ENCODE measurements around the gene SLC25A18.

SLC25A18 gene

DNA sequence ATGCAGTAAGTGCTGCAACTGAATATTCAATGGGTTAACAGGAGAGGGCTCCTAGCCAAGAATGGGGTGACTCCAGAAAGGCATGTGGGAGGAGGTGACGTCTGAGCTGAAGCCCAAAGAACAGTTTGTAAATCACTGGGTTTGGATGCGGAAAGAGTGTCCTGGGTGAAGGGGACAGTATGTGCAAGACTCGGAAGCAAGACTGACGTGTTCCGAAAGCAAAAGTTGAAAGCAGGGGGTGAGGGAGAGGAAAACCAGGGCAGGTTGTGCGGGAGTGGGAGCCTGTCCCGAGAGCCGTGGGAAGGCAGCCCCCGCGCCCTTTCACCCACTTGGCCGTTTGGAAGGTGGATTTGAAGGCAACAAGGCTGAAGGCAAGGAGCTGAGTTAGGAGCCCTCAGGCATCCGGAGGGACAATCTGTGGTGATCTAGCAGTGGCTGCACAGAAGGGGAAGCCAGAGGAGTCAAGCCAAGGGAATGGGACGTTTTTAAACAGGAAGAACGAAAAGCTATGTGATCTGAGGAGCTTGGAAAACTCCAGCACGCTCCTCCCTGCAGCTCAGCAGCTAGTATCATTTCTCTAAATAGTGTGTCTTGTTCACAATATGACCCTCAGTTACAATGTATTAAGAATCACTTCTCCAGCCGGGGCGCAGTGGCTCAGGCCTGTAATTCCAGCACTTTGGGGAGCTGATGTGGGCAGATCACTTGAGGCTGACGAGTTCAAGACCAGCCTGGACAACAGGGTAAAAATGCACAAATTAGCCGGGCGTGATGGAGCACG, 7.7 kb downstream of the SLC25A18 start:
- no peak for DNase-seq

DNA sequence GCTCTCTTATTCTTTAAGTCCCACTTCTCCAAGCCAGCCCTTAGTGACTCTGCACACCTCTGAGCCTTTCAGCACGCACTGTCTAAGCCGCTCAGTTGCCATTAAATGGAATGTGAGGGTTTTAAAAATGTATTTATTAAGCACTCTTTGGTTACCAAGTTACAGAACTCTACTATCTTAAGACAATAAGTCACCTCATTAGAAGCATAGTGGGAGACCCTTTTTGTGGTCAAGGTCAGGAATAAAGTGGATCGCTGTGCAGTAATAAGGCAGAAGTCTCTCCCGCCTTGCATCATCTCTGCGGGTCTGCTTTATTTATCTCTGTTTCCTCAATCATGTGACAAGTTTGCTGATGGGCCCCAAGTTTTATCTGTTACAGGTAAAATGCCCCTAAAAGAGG, 11.9 kb downstream of the SLC25A18 start:
- no peak for DNase-seq

DNA sequence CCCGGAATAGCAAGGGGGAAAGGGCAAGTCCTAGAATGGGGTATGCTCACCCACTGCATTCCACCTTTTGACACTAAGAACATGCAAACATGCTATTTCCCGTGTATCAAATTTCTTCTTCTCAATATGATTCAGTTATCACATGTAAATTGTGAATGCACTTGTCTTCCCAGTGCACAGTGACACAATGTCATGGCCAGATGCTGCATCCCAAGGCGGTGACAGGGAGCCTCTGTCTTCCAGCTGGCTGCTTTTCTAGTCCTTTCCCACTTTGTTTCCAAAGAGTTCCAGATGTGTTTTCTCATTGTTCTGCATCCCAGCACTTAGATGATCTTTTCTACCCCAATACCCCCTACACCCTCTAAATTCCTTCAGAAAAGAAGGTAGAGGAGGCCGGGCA, 12.4 kb downstream of the SLC25A18 start:
- DNase-seq: no peak

DNA sequence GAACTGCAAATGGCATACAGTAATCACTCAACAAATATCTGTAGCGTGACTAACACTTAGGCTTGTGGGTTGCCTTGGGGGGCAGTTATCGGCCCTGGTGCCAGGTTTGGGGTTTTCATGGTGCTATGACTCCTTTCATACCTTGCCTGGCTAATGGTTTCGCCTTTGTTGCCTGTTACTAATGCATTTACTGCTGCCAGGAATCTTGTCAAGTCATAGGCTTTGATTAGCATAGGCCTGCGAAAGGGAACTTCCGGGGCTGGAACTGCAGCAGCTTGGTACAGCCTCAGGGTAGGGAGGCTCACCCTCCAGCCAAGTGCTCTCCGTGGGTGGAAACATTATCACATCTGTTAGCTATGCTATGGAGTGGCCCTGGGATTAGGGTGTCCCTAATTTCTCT, 13.2 kb downstream of the SLC25A18 start:
- no peak for DNase-seq

DNA sequence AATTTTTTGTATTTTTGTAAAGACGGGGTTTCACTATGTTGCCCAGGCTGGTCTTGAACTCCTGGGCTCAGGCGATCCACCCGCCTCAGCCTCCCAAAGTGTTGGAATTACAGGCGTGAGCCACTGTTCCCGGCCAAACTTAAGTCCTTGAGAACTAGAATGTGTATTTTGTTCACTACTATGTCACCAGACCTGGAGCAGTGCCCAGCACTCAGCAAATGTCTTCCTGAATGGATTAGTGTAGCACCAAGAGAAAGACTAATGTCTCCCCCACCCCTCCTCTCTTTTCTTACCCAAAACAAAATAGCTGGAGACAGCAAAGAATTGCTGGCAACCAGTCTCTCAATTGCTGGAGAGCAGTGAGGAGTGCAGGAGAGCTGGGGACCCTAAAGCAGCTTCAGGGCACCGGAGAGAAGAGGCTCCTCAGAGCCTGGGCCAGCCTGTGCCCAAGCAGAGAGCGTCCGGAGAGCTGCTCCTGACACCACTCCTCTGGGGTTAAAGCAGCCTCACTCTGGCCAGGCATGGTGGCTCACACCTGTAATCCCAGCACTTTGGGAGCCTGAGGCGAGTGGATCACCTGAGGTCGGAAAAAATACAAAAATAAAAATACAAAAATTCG, 14.9 kb downstream of the SLC25A18 start:
- DNase-seq: no peak

DNA sequence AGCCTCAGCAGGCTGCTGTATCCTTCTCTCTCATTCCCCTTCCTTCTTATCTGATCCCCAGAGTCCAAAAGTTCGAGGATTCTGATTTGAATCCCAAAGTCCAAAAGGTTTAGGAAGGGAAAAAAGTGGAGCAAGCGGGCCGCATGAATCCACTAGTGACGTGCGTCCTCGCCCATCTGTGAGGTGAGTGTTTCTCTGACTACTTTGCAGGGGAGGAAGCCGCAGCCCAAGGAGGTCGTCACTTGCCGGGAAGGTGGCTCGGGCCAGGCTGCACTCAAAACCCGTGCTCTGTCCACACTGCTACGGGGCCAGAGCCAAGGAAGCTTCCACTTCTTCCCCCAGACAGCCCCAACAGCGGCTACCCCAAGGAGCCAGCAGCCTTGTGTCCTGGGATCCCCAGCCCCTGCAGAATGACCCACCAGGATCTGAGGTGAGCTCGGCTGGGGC, 16.3 kb downstream of the SLC25A18 start:
- no peak for DNase-seq

DNA sequence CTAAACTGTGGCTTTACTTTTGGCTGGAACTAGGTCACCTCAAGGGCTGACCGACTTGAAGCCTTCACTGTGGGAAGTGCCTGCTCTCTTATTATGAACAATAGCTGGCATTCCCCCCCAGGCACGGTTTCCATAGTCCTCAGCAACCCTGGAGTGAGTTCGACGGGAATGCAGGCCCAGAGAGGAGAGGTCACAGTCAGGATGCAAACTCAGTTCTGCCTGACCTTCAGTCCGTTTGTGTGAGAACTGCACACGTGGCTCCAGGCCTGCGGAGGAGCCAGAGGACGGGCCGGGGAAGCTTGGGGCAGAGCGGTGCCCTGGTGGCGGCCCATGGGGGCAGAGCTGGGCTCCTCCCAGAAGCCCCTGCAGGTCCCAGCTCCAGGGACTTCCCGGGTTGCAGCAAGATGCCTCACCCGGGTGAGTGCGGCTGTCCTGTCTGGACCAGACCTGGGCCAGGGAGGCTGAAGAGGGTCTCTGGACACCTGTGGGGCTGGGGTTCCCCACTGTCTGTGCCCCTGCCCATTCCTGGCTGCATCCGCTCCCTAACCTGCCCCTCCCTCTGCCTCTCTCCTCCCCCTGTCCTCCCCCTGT, 17.2 kb downstream of the SLC25A18 start:
- DNase-seq: no peak

DNA sequence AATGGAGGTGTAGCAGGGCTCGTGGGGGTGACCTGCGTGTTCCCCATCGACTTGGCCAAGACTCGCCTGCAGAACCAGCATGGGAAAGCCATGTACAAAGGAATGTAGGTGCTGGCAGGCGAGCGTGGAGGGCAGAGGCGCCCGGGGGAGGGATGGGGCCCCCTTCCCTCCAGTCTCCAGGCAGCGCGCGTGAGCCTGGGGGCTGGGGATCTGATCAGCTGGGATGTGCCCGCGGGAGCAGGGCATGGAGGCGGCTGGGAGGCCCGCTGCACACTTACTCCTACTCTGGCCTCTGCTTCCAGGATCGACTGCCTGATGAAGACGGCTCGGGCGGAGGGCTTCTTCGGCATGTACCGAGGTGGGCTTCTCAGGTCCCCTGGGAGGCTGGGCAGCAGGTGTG, 17.8 kb downstream of the SLC25A18 start:
- no peak for DNase-seq

DNA sequence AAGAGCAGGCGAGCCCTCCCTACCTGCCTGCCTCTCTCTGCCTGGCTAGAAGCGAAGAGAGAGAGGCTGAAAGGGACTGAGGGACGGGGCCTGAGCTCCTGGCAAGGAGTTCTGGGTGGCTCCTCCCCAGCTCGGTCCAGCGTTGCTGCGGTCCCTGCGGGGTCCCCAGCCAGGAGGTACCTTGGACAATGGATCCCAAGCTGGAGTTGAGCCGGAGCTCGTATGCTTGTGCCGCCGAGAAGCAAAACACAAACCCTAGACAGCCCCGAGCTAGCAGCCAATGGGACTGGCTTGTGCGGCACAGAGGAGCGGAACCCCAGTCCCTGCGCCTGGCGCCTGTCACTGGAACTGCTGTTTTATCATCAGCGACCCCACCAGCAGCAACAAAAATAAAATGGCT, 18.3 kb downstream of the SLC25A18 start:
- DNase-seq: no peak

DNA sequence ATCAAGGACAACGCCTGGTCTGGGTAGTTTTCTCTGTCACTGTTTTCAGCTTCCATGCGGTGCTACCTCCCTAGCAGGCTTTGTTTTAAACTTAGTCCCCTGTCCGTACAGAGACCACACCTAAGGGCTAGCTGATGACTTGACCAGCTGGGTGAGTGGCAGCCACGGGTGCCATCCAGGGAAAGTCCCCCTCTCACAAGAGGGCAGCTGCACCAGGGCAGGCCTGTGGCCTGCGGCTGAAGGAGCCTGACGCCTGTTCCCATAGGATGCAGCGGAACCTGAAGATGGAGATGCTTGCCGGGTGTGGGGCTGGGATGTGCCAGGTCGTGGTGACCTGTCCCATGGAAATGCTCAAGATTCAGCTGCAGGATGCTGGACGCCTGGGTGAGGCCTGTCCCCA, 19.9 kb downstream of the SLC25A18 start:
- DNase-seq: no peak

DNA sequence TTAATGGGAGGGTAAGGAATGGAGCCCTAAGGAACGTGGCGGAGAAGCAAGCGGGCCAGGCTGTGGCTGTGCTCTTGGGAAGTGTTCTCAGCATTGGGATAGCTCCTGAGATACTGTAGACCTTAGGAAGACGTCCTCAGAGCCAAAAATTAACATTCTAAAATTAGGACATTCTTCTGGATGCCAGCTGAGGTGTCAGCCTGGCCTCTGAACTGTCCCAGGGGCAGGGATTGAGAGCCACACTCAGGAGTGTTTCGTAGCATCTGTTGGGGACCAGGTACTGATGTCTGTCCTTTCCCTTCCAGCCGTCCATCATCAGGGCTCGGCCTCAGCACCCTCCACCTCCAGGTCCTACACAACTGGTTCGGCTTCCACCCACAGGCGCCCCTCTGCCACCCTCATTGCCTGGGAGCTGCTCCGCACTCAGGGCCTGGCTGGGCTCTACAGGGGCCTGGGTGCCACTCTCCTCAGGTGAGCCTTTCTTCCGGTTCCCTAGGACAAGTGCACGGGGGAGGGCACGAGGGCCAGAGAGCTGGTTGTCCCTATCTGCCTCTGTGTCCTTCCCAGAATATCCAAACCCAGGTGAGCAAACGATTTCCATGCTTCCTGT, 23.6 kb downstream of the SLC25A18 start:
- no peak for DNase-seq

DNA sequence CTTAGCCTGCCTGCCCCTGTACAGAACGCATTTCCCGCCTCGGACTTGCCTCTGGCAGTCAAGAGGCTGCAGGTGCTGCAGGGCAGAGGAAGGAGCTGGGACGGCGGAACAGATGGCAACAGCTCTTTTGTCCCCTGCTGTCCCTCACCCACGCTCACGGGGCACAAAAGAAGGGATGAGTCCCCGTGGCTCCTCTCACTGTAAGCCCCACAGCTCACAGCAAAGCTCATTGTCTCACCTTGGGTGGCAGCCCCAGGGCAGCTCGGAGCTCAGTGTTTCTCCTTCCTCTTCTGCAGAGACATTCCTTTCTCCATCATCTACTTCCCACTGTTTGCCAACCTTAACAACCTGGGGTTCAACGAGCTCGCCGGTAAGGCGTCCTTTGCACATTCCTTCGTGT, 24.3 kb downstream of the SLC25A18 start:
- DNase-seq: no peak

DNA sequence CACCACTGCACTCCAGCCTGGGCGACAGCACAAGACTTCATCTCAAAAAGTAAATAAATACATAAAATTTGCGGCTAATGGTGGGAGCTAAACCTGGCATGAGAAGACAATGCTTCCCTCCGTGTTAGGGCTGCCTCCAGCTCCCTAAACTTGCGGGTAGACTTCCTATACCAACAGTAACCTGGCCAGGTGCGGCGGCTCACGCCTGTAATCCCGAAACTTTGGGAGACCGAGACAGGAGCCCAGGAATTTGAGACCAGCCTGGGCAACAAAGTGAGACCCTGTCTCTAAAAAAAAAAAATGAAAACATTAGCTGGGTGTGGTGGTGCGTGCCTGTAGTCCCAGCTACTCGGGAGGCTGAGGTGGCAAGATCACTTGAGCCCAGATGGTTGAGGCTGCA, 25.3 kb downstream of the SLC25A18 start:
- DNase-seq: no peak

DNA sequence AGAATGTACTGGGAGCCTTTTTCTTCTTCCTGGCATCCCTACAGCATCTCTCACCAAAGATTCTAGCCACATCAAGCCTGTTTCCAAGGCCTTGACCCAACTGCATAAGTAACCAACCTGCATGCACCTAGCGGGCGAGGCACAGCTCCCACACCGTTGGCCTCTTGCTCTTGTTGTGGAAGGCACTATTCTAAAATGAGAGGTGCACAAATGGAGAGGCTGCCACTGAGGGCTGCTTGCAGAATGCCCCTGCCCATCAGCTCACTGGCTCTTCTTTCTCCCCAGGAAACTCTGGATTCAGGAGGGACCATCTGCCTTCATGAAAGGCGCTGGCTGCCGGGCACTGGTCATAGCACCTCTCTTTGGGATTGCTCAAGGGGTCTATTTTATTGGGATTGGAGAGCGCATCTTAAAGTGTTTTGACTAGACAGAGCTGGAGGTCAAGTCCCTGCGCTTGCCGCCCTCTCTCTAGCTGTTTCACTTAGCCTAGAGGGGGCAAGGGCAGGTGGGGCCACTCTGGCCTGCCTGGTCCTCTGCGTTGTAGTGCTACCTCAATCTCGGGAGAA, 26.6 kb downstream of the SLC25A18 start:
- DNase-seq: no peak

DNA sequence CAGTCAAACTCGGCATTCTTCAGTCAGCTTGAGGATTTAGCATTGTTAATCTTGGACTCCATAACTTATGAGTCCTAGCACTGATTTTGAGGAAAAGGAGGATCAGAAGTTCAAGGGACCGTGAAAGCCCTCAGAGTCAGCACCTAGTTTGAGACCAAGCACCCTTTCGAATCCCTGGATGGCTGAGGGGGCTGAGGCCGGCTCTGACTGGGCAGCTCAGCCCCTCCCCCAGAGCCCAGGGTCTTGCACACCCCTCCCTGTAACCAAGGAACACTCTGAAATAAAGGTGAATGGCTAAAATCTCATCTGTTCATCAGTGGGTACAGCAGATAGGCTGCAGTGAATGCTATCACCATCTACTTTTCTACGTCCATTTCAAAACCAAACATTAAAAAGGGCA, 27.3 kb downstream of the SLC25A18 start:
- DNase-seq: no peak

DNA sequence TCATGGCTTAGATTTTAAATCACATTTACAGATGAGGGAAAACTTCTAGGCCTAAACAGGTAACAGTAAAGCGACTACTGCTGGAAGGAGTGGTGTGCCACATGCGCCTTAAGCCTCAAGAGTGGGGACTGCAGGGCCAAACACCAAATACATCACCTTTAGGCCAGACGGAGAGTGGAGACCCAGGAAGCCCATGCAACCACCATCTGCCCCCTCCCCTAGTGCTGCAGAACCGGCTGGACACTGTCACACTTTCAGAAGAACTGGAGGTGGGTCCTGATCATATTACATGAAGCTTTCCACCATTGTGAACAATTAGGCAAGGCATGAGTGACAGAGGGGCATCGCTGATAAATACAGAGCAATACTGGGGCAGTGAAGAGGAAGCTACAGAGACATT, 28.9 kb downstream of the SLC25A18 start:
- no peak for DNase-seq

DNA sequence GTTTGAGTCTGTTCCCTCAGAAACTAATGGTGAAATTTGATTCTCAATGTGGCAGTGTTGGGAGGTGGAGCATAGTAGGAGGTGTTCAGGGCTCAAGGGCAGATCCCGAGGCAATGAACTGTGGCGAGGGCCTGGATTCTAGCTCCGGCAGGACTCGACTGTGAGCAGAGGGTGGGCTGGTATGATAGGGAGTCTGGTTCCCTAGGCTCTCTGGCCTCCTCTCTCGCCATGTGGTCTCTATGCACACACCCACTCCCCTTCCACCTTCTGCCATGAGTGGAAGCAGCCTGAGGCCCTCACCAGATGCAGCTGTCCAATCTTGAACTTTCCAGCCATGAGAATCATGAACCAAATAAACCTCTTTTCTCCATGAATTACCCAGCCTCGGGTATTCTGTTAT, 32.9 kb downstream of the SLC25A18 start:
- no peak for DNase-seq

DNA sequence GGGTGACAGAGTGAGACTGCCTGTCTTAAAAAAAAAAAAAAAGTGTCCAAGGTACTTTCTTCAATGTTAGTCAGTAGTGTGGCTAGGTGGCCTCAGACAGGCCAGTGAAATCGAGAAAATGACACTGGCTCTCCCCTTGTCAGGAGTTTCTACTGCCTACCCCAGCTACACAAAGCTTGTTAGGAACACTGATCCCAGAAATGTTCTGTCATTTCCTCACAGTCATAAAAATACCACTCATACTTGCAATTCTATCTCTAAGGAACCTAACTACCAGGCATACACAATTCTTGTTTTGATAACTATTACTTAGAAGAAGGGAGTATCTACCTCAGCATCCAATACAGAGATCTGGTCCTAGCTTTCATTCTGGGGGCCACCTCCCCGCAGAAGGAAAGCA, 33.9 kb downstream of the SLC25A18 start:
- DNase-seq: no peak

DNA sequence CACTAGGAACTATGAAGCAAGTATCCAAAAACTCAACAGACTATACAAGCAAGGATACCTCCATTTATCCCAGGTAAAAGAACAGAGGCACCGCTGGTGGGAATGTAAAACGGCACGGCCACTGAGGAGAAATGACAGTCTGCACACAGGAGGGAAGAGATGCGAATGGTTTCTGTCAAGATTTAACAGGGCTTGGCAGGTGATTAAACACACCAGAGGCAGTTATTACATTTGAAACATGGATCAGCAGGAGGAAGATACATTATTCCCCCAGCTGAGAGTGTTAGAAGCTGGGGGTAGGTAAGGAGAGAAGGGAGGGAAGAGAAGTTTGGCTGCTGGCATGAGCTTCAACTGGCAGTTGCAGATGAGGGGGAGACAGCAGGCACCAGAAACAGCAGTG, 35.0 kb downstream of the SLC25A18 start:
- no peak for DNase-seq

DNA sequence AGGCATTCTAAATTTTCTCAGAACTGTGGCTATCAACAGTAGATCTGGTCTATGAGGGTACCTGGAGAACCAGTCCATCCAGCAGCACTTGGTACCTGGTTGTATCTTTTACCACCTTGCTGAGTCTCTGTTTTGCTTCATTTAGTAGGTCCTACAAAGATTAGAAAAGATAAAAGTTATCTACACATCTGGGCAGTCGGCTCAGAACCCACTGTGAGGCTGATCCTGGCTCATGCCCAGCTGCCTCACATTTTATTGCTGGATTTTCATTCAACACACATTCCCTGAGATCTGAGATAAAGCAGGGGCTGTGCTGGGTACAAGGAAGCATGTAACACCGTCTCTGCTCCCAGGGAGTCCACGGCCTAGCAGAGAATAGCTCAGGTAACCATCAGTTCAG, 37.7 kb downstream of the SLC25A18 start:
- DNase-seq: no peak

DNA sequence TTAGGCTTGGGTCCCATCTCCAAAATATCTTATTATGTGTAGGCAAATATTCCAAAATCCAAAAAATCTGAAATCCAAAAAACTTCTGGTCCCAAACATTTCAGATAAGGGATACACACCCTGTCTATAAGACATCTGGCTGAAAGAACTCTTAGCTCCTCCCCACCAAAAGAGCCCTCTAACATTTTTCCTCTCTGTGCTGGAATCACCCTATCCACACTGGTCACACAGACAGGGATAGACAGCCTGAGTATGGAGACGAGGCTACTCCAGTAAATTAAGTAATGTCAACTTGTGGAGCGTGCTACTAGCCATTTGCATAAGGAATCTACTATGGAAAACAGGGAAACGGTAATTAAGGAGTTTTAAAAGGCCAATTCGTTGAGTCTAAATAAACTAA, 40.4 kb downstream of the SLC25A18 start:
- DNase-seq: no peak

DNA sequence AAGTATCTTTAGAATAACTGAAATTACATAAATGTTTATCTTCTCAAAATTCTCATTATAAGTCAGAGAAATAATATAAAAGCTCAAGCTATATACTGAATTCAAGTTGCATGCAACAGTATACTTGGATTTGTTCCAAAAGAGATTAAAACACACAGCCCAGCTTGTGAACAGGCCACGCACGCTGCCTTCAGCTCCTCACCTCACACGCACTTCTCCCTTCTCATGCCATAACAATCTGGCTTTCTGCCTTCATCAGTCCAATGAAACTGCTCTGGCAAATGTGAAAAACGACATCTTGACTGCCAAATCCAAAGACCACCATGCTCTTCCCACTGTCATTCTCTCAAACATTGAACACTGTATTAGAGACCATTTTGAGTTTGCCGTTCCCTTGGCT, 43.2 kb downstream of the SLC25A18 start:
- no peak for DNase-seq

DNA sequence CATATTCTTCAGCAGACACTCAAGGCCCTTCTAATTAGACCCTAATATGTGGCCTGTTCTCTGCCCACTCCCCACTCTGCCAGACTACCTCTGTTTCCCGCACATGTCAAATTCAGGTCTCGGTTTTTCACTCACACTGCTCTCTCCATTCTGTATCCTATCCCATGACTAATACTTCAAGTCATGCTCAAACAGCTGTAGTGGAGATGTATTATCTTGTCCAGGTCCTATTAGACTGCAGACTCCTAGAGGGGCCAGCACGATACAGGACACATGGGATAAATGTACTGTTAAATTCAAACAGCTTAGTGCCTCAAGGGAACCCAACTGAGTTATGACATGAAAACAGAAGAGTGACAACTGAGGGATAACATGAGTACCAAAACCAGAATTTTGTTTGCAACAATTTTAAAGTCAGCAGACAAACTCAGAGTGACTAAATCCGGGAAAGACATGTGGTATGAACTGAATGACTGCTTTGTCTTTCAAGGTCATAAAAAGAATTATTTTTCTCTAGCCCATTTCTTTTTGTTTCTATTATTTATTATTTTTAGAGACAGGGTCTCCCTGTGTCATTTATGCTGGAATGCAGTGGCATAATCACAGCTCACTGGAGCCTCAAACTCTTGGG, 44.7 kb downstream of the SLC25A18 start:
- DNase-seq: no peak
